ENCODE data around the gene DENND2D. TPM values are rescaled to one million over a fixed set of nuclear protein-coding genes. Genes with fewer than 3 reads are reported as not detected.

Gene DENND2D
- total RNA-seq, 4 donors from 2014 or later = 30.2 to 61.2 (median 39.2) TPM

DNA sequence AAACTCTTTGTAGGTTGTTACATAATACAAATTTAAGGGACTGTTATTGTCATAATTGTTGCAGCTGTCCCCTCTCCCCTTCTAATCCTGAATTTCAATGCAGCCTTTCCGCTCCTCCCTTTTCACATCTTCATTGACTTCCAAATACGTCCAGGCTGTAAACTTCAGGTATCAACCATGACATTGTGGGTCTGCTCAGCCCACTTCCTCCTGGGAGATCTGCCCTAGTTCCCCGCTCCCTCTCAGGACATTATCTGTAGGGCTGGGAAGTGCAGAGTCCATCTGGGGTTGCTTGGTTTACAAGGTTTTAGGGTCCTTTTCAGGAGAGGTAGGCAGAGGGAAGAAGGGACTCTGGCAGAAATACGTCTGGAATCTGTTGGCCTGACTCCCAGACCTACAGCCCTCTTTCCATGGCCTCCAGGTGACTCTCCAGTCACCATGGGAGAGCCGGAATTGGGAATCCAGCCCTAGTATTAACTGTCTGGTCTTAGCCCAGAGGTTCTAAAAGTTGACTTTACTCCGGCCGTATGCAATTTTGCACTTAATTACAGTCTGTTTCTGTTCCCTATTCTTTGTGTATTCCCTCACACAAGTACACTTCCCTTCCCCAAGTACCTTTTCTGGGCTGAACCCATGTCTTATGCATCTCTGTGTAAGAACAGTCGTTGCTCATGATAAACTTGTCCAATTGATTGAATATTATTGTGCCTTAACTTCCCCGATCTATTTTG, 4.7 kb upstream of the DENND2D start:
- TF ChIP-seq, protein P1, sequence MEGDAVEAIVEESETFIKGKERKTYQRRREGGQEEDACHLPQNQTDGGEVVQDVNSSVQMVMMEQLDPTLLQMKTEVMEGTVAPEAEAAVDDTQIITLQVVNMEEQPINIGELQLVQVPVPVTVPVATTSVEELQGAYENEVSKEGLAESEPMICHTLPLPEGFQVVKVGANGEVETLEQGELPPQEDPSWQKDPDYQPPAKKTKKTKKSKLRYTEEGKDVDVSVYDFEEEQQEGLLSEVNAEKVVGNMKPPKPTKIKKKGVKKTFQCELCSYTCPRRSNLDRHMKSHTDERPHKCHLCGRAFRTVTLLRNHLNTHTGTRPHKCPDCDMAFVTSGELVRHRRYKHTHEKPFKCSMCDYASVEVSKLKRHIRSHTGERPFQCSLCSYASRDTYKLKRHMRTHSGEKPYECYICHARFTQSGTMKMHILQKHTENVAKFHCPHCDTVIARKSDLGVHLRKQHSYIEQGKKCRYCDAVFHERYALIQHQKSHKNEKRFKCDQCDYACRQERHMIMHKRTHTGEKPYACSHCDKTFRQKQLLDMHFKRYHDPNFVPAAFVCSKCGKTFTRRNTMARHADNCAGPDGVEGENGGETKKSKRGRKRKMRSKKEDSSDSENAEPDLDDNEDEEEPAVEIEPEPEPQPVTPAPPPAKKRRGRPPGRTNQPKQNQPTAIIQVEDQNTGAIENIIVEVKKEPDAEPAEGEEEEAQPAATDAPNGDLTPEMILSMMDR (IDR thresholded peaks at IDR 0.05; ENCODE audit: low read depth) = no peak

DNA sequence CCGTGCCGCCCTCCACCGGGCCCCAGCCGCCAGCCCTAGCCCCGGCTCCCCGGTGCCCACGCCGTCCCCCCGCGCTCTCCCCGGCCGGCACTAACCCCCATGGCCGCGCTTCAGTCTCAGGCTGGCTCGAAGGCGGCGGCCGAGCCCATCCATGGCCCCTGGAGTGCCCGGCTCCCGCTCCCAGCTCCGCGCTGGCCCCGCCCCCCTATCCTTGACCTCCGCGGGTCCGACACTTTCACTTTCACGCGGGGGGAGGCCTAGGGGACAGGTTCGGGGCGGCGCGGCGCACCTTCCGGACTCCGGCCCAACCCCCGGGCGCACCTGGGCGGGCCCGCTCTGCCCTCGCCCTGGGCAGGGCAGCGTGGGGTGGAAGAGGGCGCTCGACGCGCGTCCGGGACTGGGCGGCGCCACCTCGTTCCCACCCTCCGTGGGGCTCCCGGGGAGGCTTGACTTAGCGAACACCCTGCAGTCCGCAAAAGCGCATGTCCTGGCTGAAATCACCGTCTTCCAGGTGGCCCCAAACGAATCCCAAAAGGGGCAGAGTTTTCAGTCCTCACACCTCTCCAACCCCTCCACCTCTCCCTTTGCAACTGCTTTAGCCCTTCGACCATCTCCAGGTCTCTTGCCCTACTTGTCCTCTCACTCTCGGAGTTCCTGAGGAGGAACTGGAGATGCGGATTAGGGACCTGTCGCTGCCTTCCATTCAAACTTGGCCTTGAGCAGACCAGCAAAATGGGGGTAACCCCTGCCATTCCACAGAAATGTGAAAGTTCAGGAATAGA, 3.9 kb upstream of the DENND2D start:
- TF ChIP-seq, protein P1 (IDR thresholded peaks at IDR 0.05; ENCODE audit: low read depth) = no peak

DNA sequence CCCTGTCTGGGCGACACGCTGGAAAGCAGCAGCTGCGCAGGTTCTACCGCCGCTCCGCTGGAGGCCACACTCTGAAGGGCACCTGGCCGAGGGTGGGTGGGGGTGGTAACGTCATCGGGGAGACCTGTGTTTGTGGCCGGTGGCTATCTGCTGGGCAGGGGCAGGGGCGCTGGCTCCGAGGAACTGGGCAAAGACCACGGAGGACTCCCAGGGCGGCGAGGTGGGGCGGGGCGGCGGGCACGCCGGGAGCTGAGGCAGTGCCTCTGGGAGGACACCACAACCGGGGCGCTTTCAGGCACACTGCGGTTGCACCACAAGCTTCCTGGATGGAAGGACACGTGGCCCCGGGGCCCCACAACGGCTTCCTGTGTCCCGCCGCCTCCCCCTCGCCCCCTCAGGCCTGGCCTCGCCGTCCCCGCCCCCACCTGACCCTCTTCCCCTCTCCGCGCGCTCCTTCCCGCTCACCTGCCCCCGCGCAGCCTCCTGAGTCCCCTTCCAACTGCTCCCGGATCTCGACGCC, 3.3 kb upstream of the DENND2D start:
- TF ChIP-seq, protein P1 (IDR thresholded peaks at IDR 0.05; ENCODE audit: low read depth) = no peak

DNA sequence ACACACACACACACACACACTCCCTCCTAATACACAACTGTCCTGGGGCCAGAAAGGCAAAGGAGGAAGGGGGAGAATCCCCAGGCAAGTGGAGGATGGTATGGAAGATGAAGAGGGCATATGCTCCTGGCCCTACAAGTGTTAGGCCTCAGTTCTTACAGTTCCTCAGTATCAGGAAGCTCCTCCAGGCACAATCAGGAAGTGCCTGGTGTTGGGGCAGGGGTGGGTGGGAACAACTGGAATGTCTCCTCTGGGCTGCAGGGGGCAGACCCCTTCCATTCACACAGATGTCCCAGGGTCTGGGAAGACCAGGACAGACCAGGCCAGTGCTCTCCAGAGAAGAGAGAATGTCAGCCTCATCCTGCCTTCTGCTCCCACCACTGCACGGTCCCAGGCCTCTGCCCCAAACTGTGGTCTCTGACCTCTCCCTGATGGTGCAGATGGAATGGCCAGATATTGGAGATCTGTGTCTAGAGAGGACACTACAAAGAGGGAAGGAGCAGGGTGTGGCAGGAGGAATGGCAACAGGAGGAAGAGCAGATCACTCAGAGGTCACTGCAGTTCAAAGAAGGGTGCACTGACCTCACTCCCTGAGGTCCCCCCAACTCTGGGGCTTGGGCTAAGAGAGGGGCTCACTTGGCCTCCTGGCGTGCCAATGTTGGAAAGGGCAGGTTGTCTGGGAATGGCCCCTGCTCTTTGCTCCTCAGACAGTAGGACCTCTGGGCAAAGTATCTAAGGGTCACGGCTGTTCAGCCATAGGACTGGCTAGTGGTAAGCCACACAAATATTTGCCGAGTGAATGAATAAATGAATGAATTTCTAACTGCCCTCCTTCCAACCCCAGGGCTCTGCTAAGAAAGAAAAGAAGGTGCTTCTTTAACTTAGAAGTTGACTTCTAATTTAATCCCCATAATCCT, 2.5 kb upstream of the DENND2D start:
- TF ChIP-seq, protein P1 (IDR thresholded peaks at IDR 0.05; ENCODE audit: low read depth) = no peak

DNA sequence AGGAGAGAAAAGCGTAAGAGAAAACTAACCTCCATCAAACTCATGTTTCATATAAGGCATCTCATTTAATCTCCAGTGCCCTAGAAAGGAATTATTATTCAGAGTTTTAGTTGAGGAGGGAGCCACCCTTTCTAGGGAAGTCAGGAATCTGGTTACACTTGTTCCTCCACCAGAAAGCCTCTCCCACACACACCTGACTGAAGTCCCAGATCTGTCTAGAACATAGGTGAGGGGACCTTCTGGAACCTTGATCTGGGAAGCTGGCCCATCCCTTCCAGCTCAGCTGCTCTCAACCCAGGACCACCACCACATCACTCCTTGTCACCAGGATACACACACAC, 1.9 kb upstream of the DENND2D start:
- TF ChIP-seq, protein P1 (IDR thresholded peaks at IDR 0.05; ENCODE audit: low read depth) = no peak

DNA sequence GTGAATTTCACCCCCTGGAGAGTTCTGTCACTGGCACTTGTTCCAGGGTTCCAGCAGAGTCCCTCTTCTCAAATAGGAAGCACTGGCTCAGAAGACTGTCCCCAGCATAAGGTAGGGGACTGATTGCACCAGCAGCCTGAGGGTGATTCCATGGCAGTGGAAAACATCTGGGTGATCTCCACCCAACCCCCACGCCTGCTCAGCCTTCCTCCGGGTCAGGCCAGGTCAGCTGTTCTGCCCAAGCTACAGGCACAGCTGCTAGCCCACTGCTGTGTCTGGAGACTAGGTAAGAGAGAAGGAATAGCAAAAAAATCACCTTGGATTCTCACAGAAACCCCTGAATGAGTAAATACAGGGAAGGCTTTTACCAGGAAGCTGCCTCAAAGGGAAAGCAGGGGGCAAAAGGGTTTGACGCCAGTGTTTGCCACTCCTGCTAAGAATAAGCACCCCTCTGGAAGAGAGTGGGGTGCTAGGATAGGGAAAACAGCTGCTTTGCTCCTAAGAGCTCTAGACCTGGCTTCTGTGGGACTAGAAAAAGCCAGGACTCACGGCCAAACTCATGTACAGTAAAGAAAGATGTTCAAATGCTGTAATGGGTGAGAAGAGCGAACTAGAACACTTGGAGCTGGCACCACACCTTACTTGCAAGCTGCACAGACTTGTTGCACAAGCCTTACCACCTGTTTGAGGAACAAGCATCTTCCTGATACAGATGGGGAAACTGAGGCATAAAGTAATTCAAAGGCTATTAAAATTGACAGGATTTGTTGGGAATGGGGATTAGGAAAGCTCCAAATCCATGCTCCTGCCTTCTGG, 1.0 kb upstream of the DENND2D start:
- TF ChIP-seq, protein P1 (IDR thresholded peaks at IDR 0.05; ENCODE audit: low read depth) = no peak
